Gastrocnemius medialis (tissue), 4 donors: ENCODE measurements around the gene ALDH3A1. TPM values are rescaled to one million over a fixed set of nuclear protein-coding genes. Genes with fewer than 3 reads are reported as not detected.

Experiments used
- ATAC-seq, 2 donors: fragments of 150-250 bp; one replicate each; pipeline ENCODE4 v1.9.1; 2016
- DNase-seq, 2 donors: peaks; one replicate each; pipeline ENCODE4 v3.0.0-alpha.2; 2019
- H3K27ac ChIP-seq, 4 donors: fragments of 200-600 bp; sonication (generic); 1 replicate in 1 of 4; 2 replicates in 3 of 4; pipeline ENCODE4 v1.5.1; 2016 to 2018; ENCODE audit warnings: mild to moderate bottlenecking in 2 of 4, moderate library complexity in 1 of 4
- H3K27me3 ChIP-seq, 3 donors: fragments of 200-600 bp; sonication (generic) in 2 of 3; 1 replicate in 1 of 3; 2 replicates in 2 of 3; pipeline versions ENCODE4 v1.5.1 to v1.6.0; 2016 to 2019; ENCODE audit warnings: mild to moderate bottlenecking in 1 of 3, moderate library complexity in 1 of 3
- H3K36me3 ChIP-seq, 2 donors: fragments of 200-600 bp; sonication (generic) in 1 of 2; one replicate each; pipeline ENCODE4 v1.5.1; 2017 to 2018
- H3K4me1 ChIP-seq, 2 donors: fragments of 200-600 bp; sonication (generic) in 1 of 2; one replicate each; pipeline ENCODE4 v1.5.1; 2016 to 2017; ENCODE audit warnings: mild to moderate bottlenecking in 2 of 2
- H3K4me3 ChIP-seq, 4 donors: fragments of 200-600 bp; sonication (generic) in 3 of 4; 1 replicate in 1 of 4; 2 replicates in 3 of 4; pipeline ENCODE4 v1.5.1; 2016 to 2019; ENCODE audit warnings: mild to moderate bottlenecking in 2 of 4
- H3K9me3 ChIP-seq, 3 donors: fragments of 200-600 bp; sonication (generic) in 2 of 3; 1 replicate in 1 of 3; 2 replicates in 2 of 3; pipeline ENCODE4 v1.5.1; 2016 to 2019
- POLR2A ChIP-seq, 2 donors: fragments of 450-650 bp; IDR thresholded peaks; one replicate each; pipeline ENCODE4 v1.6.1; 2017; ENCODE audit warnings: antibody characterized with exemption in 2 of 2, mild to moderate bottlenecking in 2 of 2, moderate library complexity in 2 of 2
- in situ Hi-C, 4 donors: fragments of 200-750 bp; cut with MboI; loops; one replicate each; pipeline versions ENCODE4 v1.15.0 to v1.8.0; 2017; ENCODE audit warnings: low sequenced_read_pairs in 4 of 4
- intact Hi-C: fragments of 100-400 bp; cut with DNase I; formaldehyde crosslinking; loops from one replicate; pipeline ENCODE4 v1.15.1; 2023; ENCODE audit warnings: low total_unique reads
- total RNA-seq, 4 donors: library from RNA; depleted of rRNA; stranded (reverse); fragments of >200 nt; gene quantifications; one replicate each; pipeline versions ENCODE4 v1.1.0 to v1.2.3, GENCODE V29; 2016
- TF ChIP-seq, protein P1 (sequence below), 5 experiments: fragments of 450-650 bp in 3 of 5; fragments of 200-600 bp in 2 of 5; sonication (generic) in 2 of 5; IDR thresholded peaks in 4 of 5; conservative IDR thresholded peaks in 1 of 5; 1 replicate in 4 of 5; 2 replicates in 1 of 5; pipeline ENCODE4 v1.5.1; 2016 to 2019; ENCODE audit warnings: antibody characterized with exemption in 5 of 5, mild to moderate bottlenecking in 3 of 5, moderate library complexity in 3 of 5

The ALDH3A1 gene
- total RNA-seq, 4 donors from 2014 or later = 0.18 to 0.23 TPM; not detected in 2

DNA sequence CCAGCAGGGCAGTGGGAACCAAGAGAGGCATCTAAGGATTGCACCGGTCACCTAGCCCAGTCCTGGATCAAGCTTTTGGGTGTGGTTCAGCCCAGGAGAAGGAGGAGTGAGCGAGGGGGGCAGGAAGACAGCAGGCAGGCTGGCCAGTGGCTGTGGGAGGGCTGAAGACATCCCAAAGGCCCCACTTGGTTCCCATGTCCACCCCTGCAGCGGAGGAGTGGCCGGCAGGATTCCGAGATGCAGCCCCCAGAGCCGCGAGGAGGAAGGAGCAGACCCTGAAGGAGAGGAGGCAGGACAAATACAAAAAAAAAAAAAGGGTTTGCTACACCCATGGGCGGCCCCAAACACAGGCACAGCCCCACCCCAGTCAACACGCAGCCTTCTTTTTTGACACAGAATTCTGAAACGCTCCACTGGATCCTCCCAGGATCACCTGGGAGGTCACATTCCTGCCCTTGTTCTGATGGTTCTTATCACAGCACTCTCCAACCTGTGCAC lies 30.6 kb downstream of the ALDH3A1 start:
- in situ Hi-C loops = no loop called here
- no peak overlapping the region for H3K27ac ChIP-seq
- no peaks in the 10 kb centered on the region for H3K9me3 ChIP-seq
- peaks cover 0 to 4% of the 10 kb centered on the region in 2 donors for H3K4me1 ChIP-seq
- TF ChIP-seq, protein P1, sequence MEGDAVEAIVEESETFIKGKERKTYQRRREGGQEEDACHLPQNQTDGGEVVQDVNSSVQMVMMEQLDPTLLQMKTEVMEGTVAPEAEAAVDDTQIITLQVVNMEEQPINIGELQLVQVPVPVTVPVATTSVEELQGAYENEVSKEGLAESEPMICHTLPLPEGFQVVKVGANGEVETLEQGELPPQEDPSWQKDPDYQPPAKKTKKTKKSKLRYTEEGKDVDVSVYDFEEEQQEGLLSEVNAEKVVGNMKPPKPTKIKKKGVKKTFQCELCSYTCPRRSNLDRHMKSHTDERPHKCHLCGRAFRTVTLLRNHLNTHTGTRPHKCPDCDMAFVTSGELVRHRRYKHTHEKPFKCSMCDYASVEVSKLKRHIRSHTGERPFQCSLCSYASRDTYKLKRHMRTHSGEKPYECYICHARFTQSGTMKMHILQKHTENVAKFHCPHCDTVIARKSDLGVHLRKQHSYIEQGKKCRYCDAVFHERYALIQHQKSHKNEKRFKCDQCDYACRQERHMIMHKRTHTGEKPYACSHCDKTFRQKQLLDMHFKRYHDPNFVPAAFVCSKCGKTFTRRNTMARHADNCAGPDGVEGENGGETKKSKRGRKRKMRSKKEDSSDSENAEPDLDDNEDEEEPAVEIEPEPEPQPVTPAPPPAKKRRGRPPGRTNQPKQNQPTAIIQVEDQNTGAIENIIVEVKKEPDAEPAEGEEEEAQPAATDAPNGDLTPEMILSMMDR (IDR thresholded peaks at IDR 0.05 in 4 of 5, conservative IDR thresholded peaks at IDR 0.05 in 1 of 5) = no peak
- no peak for TF ChIP-seq POLR2A (IDR thresholded peaks at IDR 0.05)
- intact Hi-C loops = no loop called here
- H3K36me3 ChIP-seq = no peaks in the 10 kb centered on the region
- H3K27me3 ChIP-seq = no peaks in the 10 kb centered on the region
- no peak for DNase-seq
- ATAC-seq = no peak
- no peak overlapping the region for H3K4me3 ChIP-seq

DNA sequence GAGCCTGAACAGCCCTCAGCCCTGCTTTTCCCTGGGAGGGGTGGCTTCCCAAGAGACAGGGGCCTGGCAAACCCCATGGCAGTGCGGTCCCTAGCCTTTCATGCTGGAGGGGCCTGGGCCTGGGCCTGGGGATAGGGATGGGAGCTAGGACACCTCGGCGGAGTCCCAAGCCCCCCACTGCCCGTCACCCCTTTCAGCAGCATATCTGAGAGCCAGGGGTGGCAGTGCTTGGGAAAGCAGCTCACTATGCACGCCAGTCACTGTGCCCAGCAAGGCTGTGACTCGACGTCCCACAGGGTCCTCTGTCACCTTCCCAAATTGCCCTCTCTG lies 31.1 kb downstream of the ALDH3A1 start:
- H3K4me3 ChIP-seq = no peak overlapping the region
- H3K27me3 ChIP-seq = no peaks in the 10 kb centered on the region
- ATAC-seq = no peak
- H3K27ac ChIP-seq = peak overlapping the region in 3 of 4 donors; percentile 24 to 54 (median 25)
- TF ChIP-seq POLR2A (IDR thresholded peaks at IDR 0.05) = no peak
- TF ChIP-seq, protein P1 (IDR thresholded peaks at IDR 0.05 in 4 of 5, conservative IDR thresholded peaks at IDR 0.05 in 1 of 5) = no peak
- intact Hi-C loops (no loop called here), in situ Hi-C loops (no loop called here)
- H3K36me3 ChIP-seq = no peaks in the 10 kb centered on the region
- no peaks in the 10 kb centered on the region for H3K9me3 ChIP-seq
- peaks cover 0 to 4% of the 10 kb centered on the region in 2 donors for H3K4me1 ChIP-seq
- no peak for DNase-seq

DNA sequence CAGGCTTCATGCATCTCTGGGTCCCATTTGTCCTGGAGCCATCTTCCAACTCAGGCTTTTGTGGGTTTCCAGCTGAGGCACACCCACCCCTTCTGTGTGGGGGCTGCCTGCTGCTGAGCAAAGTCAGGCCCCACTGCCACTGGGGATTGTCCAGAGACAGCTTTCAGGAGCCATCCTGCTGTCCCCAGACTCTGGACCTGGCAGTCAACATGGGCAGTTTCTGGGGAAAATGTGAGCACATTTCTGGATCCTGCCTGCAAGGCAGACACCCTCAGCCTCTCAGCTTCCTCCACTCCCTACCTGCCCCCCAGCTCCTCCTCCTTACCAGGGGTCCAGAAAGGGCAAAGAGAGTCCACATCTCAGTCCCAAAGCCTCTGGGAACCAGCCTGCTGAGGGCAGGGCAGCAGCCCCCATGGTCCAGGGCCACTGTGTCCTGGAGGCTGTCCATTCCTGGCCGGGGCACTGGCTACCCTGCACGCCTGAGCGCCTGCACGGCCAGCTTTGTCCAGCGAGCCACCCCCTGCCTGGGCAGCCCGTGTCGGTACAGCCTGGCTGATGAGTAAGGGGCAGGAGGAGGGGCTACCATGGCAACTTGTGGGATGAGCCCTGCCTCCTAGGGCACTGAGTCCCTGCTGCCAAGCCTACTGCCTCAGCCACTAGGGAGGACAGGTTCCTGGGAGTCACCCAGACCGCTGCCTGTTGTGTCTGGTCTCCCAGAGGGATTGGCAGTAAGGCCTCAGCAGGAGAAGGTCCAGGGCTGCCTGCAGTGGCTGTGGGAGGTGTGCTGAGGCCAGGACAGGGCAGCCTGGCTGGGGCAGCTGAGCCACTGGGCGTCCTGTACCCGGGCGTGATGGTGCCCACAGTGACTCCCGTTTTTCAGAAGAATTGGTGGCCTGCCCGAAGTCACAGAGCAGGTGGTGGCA lies 31.7 kb downstream of the ALDH3A1 start, which contains the start of gene SLC47A2:
SLC47A2 (minus strand) TSS at position 477 of the 923 bp plus-strand sequence; CDS start at position 448, 29 bp downstream.
- TF ChIP-seq, protein P1 (IDR thresholded peaks at IDR 0.05 in 4 of 5, conservative IDR thresholded peaks at IDR 0.05 in 1 of 5) = no peak
- TF ChIP-seq POLR2A (IDR thresholded peaks at IDR 0.05) = no peak
- no peaks in the 10 kb centered on the region for H3K9me3 ChIP-seq
- no peak within 1 kb of the TSS for H3K4me3 ChIP-seq
- no peaks in the 10 kb centered on the region for H3K27me3 ChIP-seq
- peak; percentile 35 to 47 for DNase-seq
- no peaks in the 10 kb centered on the region for H3K36me3 ChIP-seq
- intact Hi-C loops (no loop called here), in situ Hi-C loops (no loop called here)
- H3K4me1 ChIP-seq = peaks cover 0 to 4% of the 10 kb centered on the region in 2 donors
- ATAC-seq = peak; percentile 53 to 79
- peak within 1 kb of the TSS in 3 of 4 donors; percentile 24 to 54 (median 25) for H3K27ac ChIP-seq

DNA sequence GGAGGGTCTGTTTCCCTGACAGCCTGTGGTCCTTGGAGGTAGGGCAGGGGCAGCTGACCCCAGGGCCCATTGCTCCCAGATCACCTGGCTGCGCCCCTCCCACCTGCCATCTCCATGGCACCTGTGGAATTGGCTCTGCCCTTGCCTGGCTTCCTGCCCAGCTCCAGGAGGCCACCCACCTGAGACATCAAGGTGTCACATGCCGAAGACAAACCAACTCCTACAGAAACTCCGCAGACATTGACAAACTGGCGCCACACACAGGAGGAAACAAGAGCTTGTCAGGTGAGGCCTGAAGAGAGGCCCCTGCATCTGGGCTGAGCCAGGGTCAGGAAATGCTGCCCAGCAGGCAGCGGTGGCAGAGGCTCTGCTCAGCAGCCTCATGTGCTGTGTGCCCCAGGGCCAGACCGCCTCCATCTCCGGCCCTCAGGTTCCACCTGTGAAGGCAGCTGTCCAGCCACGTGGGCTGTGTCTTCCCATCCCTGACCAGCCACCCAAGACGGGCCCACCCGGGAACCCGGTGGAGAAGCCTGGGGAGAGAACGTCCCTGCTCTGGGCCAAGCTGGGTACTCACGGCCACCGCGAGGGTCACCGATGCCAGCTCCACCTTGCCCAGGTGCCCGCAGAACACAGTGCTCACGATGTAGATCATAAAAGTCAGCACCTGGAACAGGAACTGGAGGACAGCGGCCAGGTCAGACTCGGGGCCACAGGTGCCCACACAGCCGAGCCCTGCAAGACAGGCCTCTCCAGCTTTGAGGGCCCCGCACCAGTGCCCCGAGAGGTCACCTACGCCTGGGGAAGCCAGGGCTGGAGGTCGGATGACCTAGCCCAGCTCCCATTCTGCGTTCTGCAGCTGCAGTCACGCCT lies 33.3 kb downstream of the ALDH3A1 start:
- H3K4me3 ChIP-seq = no peak overlapping the region
- H3K9me3 ChIP-seq = no peaks in the 10 kb centered on the region
- H3K4me1 ChIP-seq = peaks cover 0 to 4% of the 10 kb centered on the region in 2 donors
- in situ Hi-C loops (no loop called here), intact Hi-C loops (no loop called here)
- H3K36me3 ChIP-seq = no peaks in the 10 kb centered on the region
- no peak for TF ChIP-seq POLR2A (IDR thresholded peaks at IDR 0.05)
- TF ChIP-seq, protein P1 (IDR thresholded peaks at IDR 0.05 in 4 of 5, conservative IDR thresholded peaks at IDR 0.05 in 1 of 5) = no peak
- no peak for ATAC-seq
- DNase-seq = no peak
- no peaks in the 10 kb centered on the region for H3K27me3 ChIP-seq
- no peak overlapping the region for H3K27ac ChIP-seq
